Right hindlimb (tissue), 1 donor: ENCODE results near the gene DLGAP4.
"Not testable (repeated sequence)": the region's sequence is repeated elsewhere in the genome, so short reads cannot be mapped to it uniquely, and the experiment has no call there.

Experiments used
- DNase-seq: peaks from one replicate; pipeline ENCODE4 v3.0.0-alpha.2; 2018

The DLGAP4 gene

DNA sequence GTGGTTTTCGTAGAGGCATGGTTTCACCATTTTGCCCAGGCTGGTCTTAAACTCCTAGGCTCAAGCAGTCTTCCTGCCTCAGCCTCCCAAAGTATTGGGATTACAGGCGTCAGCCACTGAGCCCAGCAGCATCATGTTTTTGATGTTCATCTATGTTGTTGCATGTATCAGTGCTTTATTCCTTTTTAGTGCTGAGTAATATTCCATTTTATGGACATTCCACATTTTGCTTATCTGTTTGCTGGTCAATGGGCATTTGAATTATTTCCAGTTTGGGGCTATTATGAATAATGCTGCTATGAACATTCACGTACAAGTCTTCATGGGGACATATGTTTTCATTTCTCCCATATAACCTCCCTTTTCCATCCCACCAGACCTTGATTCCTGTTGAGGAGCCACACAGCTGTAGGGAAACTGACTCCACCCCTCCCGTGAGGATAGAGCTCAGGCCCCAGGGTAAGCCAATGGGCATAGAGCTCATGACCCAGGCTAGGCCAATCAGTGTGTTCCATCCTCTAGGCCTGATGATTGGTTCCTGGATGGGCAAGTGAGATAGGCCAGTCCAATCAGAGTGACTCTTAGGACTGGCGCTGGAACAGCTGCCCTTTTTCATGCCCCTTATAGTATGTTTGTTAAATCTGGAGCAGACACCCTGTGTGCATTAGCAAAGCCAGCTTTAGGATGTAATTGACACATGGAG, 49.5 kb downstream of the DLGAP4 start:
- no peak for DNase-seq

DNA sequence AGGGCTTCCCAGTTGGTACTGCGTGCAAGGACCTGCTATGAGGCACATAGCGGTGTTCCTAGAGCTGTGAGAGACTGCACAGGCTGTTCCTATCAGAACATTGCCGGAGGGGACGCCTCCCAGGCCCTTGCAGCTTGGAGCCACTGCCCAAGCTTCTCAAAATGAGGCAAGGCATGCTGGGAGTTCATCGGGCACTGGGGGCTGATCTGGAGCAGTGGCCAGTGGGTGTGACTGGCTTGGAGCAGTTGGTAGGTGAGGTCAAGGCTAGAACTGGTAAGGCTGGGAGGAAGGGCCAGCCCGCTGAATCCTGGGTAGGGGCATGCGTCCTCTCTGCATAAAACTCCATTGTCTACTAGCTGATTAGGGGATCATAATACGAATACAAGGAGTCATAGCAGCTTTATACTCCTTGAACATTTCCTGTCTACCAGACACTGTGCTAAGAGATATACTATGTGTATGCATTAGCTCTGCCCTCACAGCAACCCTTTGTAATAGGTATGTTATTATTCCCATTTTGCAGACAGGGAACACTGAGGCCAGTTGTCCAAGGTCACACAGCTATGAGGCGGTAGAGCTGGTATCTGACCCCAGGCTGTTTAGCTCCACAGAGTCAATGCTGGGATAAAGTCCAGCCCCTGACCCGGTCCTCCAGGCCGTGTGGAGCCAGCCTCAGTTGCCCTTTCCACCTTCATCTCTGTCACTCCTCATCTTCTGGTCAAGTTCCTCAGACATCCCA, 53.7 kb downstream of the DLGAP4 start:
- DNase-seq: no peak

DNA sequence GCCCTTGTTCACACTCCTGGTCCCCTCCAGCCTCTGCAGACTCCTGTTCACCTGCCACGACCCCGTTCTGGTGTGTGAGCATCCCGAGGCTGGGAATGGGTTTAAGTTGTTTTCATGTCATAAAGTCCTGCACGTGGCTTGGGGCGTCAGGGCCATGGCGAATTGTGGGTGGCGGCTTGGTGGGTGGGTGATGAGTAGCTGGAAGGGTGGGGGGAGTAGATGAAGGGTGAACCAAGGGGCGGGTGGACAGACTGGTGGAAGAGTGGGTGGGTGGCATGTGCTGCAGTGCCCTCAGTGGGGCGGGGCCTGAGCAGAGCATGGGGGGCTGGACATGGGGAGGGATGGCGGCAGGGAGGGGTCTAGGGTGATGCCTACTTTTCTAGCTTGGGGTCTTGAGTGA, 54.3 kb downstream of the DLGAP4 start:
- DNase-seq: no peak

GRCh38 chr20:36361406-36361805, 55.3 kb downstream of the DLGAP4 start:
- DNase-seq: no peak

DNA sequence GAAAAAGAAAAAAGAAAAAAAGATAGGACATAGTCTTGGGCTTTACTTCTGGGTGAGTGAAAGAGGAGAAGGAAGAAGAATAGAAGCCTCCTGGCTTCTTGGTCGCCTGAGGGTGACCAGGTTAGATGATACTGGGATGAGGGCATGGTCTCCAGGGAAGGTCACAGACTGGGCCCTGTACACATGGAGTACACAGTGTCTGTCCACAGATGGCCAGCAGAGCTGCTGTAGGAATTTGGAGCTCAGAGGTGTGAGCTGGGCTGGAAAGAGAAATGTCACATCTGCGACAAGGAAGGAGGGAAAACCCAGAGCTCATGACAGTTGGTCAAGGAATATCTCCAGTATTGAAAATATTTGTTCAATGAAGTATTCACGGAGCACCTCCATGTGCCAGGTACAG, 56.1 kb downstream of the DLGAP4 start:
- no peak for DNase-seq

- DNase-seq: no peak
Measured at GRCh38 chr20:36362978-36363713, 57.0 kb downstream of the DLGAP4 start.

GRCh38 chr20:36364506-36364905, 58.4 kb downstream of the DLGAP4 start:
- DNase-seq: no peak

DNA sequence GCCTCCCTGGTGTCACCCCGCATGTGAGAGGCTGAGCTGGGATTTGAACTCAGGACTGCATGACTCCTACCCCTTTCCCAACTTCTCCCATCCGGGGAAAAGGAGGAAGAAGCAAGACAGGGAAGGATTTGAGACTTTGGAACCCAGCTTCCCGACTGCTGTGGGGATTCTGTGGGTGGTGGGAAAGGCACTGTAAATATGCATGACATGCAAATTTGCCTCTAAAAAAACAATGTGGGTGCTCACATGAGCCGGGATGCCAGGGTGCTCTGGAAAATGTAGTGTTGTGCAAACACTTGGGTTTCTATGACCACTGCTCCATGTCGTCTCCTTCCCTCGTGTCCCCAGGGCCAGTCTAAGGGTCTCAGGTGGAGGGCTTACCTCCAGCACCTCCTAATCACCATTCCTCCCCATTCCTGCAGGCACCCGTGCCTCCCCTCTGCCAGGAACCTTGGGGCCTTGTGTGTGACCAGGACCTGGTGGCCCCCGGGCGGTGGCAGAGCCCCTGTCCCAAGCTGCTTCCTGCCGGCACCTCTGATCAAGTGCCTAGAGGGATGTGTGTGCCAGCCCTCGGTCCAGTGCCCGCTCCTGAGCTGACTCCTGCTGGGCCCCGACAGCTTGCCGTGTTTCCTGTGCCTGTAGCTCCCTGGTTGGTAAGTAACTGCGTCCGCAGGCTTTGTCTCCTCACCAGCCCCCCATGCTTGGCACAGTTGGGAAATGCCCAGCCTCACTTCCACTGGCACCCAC, 60.7 kb downstream of the DLGAP4 start:
- no peak for DNase-seq

- no peak for DNase-seq
Measured at GRCh38 chr20:36367370-36367745, 61.2 kb downstream of the DLGAP4 start.

- no peak for DNase-seq
Measured at GRCh38 chr20:36367907-36368799, 62.0 kb downstream of the DLGAP4 start.

DNA sequence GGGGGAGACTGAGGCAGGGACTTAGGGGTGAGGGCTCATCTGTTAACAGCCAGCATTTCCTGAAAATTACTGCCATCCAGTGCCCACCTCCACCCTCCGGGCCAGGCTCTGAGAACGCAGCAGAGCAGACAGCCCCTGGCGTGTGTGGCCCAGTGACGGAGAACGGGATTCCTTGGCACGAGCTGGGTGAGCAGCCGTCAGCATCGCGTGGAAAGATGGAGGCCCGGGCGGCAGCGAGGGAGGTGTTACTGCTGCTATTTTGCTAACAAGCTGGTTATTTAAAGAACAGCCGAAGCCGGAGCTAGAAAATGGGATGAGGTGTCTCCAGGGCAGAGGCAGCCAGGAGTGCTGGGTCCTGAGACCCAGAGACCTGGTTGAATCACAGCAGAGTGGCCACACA, 62.7 kb downstream of the DLGAP4 start:
- no peak for DNase-seq

DNA sequence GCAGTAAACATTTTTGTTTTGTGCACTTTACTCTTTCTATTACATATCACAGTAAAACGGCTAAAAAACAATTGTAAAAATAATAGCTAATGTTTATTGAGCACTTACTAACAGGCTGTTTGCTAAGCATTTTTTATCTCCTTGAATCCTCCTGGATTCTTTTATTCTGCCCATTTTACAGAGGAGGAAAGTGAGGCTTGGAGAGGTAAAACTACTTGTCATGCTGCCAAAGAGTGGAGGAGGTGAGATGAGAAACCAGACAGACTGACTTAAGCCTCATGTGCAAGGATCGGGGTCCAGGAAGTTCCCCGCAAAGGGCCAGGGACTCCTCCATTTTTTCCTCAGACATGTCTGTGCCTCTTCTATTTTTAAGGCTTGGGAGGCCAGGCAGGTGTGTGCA, 63.6 kb downstream of the DLGAP4 start:
- no peak for DNase-seq

- DNase-seq: no peak
Measured at GRCh38 chr20:36370991-36371790, 65.1 kb downstream of the DLGAP4 start.

GRCh38 chr20:36372666-36373065, 66.5 kb downstream of the DLGAP4 start:
- no peak for DNase-seq

- no peak for DNase-seq
Measured at GRCh38 chr20:36373089-36373488, 67.0 kb downstream of the DLGAP4 start.

GRCh38 chr20:36374995-36375394, 68.9 kb downstream of the DLGAP4 start:
- no peak for DNase-seq

GRCh38 chr20:36377348-36378326, 71.5 kb downstream of the DLGAP4 start:
- DNase-seq: no peak

- no peak for DNase-seq
Measured at GRCh38 chr20:36378686-36379085, 72.5 kb downstream of the DLGAP4 start.

GRCh38 chr20:36379914-36380313, 73.8 kb downstream of the DLGAP4 start:
- not testable (repeated sequence) for DNase-seq
